Lower leg skin (tissue), 3 donors: ENCODE measurements around the gene ICOS.

Source experiments
- POLR2A ChIP-seq, 2 donors: fragments of 450-650 bp; IDR thresholded peaks; one replicate each; pipeline ENCODE4 v1.6.1; 2016 to 2017; ENCODE audit warnings: antibody characterized with exemption in 2 of 2, mild to moderate bottlenecking in 1 of 2, moderate library complexity in 1 of 2
- TF ChIP-seq, protein P1 (sequence below), 3 donors: fragments of 450-650 bp; IDR thresholded peaks; one replicate each; pipeline ENCODE4 v1.5.1; 2016; ENCODE audit warnings: antibody characterized with exemption in 3 of 3, mild to moderate bottlenecking in 3 of 3, moderate library complexity in 2 of 3

DNA sequence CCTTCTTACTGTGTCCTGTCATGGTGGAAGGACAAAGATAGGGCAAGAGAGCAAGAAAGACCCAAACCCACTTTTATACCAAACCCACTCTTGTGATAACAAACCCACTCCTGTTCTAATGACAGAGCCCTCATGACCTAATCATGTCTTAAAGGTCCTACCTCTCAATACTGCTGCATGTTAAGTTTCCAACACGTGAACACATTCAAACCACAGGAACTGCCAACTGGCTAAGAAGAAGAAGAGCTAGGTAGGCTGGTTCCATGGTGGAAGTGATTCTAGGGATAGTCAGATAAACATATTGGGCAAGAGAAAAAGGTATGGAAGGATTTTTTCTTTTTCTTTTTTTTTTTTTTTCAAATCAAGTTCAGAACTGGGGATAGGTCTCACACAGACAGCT is 47.0 kb upstream of the ICOS start:
- TF ChIP-seq, protein P1, sequence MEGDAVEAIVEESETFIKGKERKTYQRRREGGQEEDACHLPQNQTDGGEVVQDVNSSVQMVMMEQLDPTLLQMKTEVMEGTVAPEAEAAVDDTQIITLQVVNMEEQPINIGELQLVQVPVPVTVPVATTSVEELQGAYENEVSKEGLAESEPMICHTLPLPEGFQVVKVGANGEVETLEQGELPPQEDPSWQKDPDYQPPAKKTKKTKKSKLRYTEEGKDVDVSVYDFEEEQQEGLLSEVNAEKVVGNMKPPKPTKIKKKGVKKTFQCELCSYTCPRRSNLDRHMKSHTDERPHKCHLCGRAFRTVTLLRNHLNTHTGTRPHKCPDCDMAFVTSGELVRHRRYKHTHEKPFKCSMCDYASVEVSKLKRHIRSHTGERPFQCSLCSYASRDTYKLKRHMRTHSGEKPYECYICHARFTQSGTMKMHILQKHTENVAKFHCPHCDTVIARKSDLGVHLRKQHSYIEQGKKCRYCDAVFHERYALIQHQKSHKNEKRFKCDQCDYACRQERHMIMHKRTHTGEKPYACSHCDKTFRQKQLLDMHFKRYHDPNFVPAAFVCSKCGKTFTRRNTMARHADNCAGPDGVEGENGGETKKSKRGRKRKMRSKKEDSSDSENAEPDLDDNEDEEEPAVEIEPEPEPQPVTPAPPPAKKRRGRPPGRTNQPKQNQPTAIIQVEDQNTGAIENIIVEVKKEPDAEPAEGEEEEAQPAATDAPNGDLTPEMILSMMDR (IDR thresholded peaks at IDR 0.05), result no peak
- no peak for TF ChIP-seq POLR2A (IDR thresholded peaks at IDR 0.05)
